DMS114 treated with DMSO at 0.1 percent for 48 hours (cell line): ENCODE results near the gene LIM2.
"Not testable (repeated sequence)": the region's sequence is repeated elsewhere in the genome, so short reads cannot be mapped to it uniquely, and the experiment has no call there.

Source experiments
- DNase-seq: peaks from one replicate; lab custom pipeline; 2025; ENCODE audit not compliant: unreplicated experiment; lab: John Stamatoyannopoulos, UW

The LIM2 gene, protein sequence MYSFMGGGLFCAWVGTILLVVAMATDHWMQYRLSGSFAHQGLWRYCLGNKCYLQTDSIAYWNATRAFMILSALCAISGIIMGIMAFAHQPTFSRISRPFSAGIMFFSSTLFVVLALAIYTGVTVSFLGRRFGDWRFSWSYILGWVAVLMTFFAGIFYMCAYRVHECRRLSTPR

GRCh38 chr19:51387924-51388389, at the start of gene LIM2:
Gene LIM2, minus strand, starts transcription at chr19:51387974. Its CDS starts 531 bp downstream, at chr19:51387443.
- DNase-seq: no peak

GRCh38 chr19:51434456-51434855, 46.7 kb upstream of the LIM2 start:
- DNase-seq: no peak

DNA sequence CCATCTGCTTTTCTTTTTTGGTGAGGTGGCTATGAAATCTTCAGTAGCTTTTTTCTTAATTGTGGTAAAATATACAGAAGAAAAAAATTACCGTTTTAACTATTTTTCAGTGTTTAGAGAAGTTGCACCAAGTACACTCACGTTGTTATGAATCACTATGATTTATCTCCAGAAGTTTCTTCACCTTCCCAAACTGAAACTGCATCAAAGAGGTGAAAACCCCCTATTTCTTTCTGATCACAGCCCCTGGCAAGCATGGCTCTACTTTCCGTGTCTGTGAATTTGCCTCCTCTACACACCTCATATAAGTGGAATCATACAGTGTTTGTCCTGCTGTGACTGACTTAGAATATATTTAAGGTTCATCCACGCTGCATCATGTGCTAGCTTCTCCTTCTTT, 45.3 kb upstream of the LIM2 start:
- no peak for DNase-seq

DNA sequence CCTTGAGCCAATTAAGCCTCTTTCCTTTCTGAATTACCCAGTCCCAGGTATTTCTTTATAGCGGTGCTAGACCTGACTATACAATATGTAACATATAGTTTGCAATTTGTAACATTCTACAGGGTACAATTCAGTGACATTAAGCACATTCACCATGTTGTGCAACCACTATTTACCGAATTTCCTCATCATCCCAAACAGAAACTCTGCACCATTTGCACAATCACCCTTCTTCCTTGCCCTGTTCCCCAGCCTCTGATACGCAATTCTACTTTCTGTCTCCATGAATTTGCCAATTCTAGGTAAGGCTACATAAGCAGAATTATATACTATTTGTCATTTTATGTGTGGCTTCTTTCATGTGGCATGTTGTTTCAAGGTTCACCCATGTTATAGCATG, 43.4 kb upstream of the LIM2 start:
- DNase-seq: no peak

DNA sequence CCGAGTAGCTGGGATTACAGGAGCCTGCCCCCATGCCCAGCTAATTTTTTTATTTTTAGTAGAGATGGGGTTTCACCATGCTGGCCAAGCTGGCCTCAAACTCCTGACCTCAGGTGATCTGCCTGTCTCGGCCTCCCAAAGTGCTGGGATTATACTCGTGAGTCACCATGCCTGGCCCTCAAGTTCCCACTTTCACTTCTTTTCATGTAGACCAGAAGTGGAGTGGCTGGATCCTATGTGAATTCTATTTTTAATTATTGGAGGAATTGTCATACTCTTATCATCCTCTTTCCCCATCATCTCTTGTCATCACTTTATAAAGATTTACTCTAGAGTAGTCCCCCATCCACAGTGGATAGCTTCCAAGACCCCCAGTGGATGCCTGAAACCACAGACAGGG, 42.4 kb upstream of the LIM2 start:
- no peak for DNase-seq

GRCh38 chr19:51427201-51427600, 39.4 kb upstream of the LIM2 start:
- no peak for DNase-seq

GRCh38 chr19:51422053-51422448, 34.3 kb upstream of the LIM2 start:
- peak; percentile 64 for DNase-seq

DNA sequence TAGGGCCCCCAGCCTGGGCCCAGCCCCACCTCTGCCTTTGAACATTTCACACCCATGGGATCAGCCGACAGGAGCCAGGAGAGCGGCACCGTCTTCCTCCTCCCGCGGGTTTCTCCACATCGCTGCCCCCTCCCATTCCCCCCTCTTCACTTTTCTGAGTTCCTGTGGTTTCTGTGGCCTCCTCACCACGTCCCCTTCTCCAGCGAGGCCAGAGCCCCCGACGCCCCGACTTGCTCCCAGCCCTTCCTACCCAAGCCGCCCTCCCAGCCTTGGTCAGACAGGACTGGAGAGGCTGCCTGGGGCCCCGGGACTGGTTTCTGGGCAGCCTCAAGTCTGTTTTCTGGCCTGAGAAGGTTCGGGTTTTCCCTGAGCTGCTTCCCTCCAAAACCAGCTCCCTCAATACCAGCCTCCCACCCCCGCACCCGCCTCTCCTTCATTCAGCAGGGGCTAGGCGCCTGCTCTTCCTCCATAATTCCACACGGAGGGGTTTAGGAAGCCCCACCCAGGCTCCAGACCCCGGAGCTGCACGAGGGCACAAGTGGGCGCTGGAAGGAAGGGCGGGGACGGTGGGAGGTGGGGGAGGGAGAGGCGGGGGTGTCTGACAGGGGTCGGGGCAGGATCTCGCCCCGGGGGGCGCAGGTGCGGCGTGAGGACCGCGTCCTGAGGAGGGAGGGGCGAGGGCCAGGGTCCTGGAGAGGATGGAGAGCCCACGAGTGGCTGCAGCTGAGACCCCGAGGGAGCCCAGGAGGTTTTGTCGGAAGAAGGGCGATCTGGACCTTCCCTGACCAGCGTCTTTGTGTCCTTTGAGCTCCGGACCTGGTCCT, 33.7 kb upstream of the LIM2 start:
- DNase-seq: no peak

DNA sequence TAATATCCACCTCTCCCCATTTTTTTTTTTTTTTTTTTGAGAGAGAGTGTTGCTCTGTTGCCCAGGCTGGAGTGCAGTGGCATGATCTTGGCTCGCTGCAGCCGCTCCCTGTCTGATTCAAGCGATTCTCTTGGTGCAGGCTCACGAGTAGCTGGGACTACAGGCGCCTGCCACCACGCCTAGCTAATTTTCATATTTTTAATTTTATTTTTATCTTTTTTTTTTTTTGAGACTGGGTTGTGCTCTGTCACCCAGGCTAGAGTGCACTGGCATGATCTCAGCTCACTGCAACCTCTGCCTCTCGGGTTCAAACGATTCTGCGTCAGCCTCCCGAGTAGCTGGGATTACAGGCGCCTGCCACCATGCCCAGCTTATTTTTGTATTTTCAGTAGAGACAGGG, 32.7 kb upstream of the LIM2 start:
- not testable (repeated sequence) for DNase-seq

- DNase-seq: no peak
Observed at GRCh38 chr19:51418707-51419106, 30.9 kb upstream of the LIM2 start.

DNA sequence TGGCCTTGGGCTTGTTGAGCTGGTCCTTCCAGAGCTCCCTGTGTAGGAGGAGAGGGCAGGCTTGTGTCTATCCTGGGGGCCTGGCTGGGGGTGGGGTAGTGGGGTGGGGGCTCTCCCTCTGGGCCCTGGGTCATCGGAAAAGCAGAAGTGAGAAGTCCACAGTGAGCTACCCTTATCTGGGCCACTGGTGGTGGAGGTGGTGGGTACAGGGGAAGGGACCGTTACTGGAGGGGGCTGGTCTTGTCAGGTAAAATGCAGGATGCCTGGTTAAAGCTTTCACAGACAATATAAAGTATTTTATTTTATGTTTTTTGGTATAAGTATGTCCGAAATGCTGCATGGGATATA, 30.0 kb upstream of the LIM2 start:
- no peak for DNase-seq

GRCh38 chr19:51417107-51417809, 29.5 kb upstream of the LIM2 start, which contains the start of gene SIGLEC10:
Gene SIGLEC10, minus strand, starts transcription at chr19:51417642. Its CDS starts 61 bp downstream, at chr19:51417581.
- no peak for DNase-seq

GRCh38 chr19:51416422-51416821, 28.6 kb upstream of the LIM2 start:
- not testable (repeated sequence) for DNase-seq

DNA sequence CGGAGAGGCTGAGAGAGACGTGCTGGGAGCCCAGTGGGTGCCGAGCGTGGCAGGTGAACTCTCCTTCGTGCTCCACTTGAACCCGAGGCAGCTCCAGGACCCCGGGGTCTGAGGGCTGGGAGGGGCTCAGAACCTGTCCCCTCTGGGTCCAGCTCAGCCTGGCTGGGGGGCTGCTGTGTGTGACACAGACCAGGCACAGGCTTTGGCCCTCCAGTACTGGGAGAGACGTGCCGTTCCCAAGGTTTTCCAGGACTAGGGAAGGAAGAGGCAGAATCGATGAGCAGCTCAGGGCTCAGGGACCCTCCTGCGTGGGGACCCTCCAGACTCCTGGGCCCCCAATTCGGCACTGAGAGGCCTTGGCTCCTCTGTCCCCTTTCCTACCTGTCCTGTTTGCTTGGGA, 27.4 kb upstream of the LIM2 start:
- DNase-seq: no peak

GRCh38 chr19:51410950-51411748, 23.4 kb upstream of the LIM2 start:
- no peak for DNase-seq

DNA sequence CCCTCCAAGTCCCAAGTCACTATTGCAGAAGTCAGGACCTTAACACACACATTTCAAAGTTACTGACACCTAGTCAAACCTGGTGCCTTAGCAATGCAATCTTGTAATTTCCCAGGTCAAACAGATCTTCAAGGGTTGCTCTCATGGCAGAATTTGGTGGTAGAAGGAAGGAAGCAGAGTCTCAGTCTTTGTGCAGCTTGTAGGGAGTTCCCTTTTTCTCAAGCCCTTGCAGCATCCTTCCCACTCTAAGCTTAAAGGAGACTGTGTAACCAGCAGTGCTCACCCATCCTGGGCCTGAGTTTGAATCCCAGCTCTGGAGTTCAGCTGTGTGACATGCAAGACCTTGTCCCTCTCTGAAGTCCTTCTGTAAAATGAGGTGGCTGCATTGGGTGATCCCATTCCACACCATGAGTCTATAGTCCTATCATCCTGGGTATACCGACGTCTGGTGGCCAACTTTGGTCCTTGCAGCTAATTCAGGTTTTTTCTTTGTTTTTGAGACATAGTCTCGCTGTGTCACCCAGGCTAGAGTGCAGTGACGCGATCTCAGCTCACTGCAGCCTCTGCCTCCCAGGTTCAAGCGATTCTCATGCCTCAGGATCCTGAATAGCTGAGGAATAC, 19.8 kb upstream of the LIM2 start:
- DNase-seq: no peak

DNA sequence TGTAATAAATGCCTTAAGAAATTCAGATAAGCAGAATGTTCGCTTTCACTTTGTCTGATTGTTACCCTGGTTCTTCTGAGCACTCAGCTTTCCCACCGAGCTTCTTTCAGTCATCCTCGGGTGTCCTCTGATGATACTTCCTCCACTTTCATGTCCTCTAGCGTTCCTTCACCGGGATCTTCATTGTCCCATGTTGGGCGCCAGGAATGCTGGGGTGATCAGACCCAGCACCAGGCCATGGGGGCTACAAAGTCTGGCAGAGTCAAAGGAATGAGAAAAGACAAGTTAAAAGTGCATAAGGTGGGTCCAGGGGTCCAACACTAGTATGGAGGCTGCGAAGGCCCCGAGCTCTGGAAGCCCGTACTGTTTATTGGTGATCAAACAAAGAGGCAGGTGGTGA, 14.3 kb upstream of the LIM2 start:
- no peak for DNase-seq

- DNase-seq: not testable (repeated sequence)
Observed at GRCh38 chr19:51399936-51400335, 12.2 kb upstream of the LIM2 start.

- DNase-seq: no peak
Observed at GRCh38 chr19:51399231-51399630, 11.5 kb upstream of the LIM2 start.

GRCh38 chr19:51398096-51398704, 10.4 kb upstream of the LIM2 start:
- peak; percentile 63 for DNase-seq
